Measurements from ENCODE around the gene STPG1. TPM values are rescaled to one million over a fixed set of nuclear protein-coding genes. Genes with fewer than 3 reads are reported as not detected.

The STPG1 gene
- total and polyA plus RNA-seq, 2 of the 13 experiments (the other 11 are each of a cell fraction or from before 2014, with no cell fraction given), result 3.4 to 4.3 TPM

GRCh38 chr1:24415910-24416665 is 2.5 kb upstream of the STPG1 start (continued):
- TF ChIP-seq GABPA (IDR thresholded peaks at IDR 0.05; ENCODE audit: low read depth, low read length) (no peak), GABPA (CRISPR knock-in tag; IDR thresholded peaks at IDR 0.05; ENCODE audit: low read depth) (0 out of 2 replicates have a peak, but pooled peaks have one; percentile 25), RFXANK (CRISPR knock-in tag; IDR thresholded peaks at IDR 0.05) (no peak), ARHGAP35 (CRISPR knock-in tag; IDR thresholded peaks at IDR 0.05; ENCODE audit: borderline replicate concordance) (no peak), POLR2AphosphoS5 (IDR thresholded peaks at IDR 0.05; ENCODE audit: low read depth, low read length) (no peak), CEBPB (IDR thresholded peaks at IDR 0.05; ENCODE audit: borderline replicate concordance, low read depth, low read length) (no peak), ZBTB21 (CRISPR knock-in tag; IDR thresholded peaks at IDR 0.05) (no peak), ZNF333 (CRISPR knock-in tag; IDR thresholded peaks at IDR 0.05; ENCODE audit: borderline replicate concordance) (no peak), ZSCAN22 (CRISPR knock-in tag; IDR thresholded peaks at IDR 0.05) (no peak), CENPX (CRISPR knock-in tag; IDR thresholded peaks at IDR 0.05) (no peak), CREB1 (IDR thresholded peaks at IDR 0.05) (no peak), CREB1 (CRISPR knock-in tag; IDR thresholded peaks at IDR 0.05) (peak; percentile 17; the same call in 1 of the 2 replicates), ZNF75D (CRISPR knock-in tag; IDR thresholded peaks at IDR 0.05; ENCODE audit: borderline replicate concordance) (no peak), ADNP (CRISPR knock-in tag; IDR thresholded peaks at IDR 0.05) (no peak), ZNF547 (CRISPR knock-in tag; IDR thresholded peaks at IDR 0.05) (no peak), ELK4 (CRISPR knock-in tag; IDR thresholded peaks at IDR 0.05; ENCODE audit: borderline replicate concordance) (no peak), ZNF687 (CRISPR knock-in tag; IDR thresholded peaks at IDR 0.05) (peak; percentile 39), ZNF674 (CRISPR knock-in tag; IDR thresholded peaks at IDR 0.05; ENCODE audit: low read depth) (no peak), PRDM15 (CRISPR knock-in tag; IDR thresholded peaks at IDR 0.05) (no peak), ZNF446 (CRISPR knock-in tag; IDR thresholded peaks at IDR 0.05) (0 out of 2 replicates have a peak, but pooled peaks have one; percentile 49), SMC3 (IDR thresholded peaks at IDR 0.05; ENCODE audit: low read length) (no peak)

All from HepG2 (cell line).